HG03060 (cell line): Measurements from ENCODE around the gene TMEM18.
"Not testable (repeated sequence)": the region's sequence is repeated elsewhere in the genome, so short reads cannot be mapped to it uniquely, and the experiment has no call there.

Experiments
- ATAC-seq: cut with Tn5 transposase; IDR thresholded peaks from one replicate; pipeline ENCODE4 v1.9.1; 2021; ENCODE audit warnings: low read depth, moderate number of reproducible peaks; ENCODE audit not compliant: unreplicated experiment

Gene TMEM18

DNA sequence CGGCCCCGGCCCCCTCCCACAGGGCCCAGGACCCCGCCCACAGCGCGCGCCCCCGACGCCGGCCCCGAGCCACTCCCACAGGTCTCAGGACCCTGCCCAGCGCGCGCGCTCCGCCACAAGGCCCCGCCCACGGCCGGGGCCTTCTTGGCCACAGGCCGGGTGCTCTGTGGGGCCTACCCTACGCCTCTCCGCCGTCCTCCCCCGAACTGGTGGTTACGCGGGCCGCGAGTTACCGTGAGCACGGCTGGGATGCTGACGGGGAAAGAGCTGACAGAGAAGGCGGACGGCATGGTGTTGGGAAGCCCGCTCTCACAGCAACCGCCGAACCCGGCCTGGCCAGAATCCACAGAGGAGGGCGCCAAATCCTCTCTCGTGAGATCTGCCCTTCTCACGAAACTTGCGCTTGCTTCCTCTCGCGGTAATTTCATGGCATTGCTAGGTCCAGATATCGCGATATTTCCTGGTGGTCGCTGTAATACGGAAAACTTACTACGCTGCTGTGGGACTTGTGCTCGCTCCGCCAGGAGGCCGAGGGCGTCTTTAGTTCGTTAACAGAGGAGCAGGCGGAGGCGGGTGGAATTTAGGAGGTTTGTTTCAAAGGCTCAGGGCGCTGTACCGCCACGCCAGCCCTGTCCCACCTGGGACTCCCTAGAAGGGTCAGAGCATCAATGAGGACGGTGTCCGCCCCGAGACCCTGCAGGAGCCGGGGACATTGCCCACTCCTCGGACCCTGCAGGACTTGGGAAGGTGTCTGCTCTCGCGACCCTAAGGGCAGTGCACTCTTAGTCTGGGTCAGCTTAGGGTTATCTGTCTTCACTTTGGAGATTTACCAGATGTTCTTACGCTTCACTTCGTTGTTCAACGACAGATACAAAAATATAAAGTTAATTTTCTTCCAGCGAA lies at the start of gene TMEM18:
Gene TMEM18, minus strand, starts transcription at position 351 of the 903 bp plus-strand sequence. Its CDS starts 61 bp downstream, at position 290.
- peak; percentile 54 for ATAC-seq

DNA sequence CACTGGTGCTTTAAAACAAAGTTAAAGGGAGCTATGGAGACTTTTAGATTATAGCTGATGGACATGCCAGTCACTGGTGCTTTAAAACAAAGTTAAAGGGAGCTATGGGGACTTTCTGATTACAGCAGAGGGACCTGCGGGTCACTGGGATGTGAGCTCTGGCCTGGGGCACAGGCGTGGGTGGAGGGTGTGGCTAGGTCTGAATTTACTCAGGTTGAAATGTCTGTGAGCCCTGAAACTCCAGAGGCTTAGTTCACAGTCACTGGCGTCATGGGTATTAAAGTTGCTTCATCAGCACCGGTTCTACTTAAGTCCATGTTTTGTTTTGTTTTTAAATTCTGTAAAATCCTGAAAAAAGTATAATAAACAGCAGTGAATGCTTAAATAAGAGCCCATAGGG lies 49.0 kb upstream of the TMEM18 start:
- ATAC-seq, result peak; percentile 66

DNA sequence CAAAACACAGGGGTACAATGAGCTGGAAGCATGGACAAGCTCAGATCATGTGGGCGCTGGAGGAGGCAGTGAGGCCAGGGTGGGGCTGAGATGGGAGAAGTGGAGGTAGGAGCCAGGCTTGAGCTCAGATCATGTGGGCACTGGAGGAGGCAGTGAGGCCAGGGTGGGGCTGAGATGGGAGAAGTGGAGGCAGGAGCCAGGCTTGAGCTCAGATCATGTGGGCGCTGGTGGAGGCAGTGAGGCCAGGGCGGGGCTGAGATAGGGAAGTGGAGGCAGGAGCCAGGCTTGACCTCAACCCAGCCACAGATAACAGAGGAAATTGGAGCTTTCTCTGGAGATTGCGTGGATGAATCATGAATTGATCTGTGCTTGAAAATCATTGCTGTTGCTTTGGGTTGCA lies 48.3 kb upstream of the TMEM18 start:
- ATAC-seq, result no peak

DNA sequence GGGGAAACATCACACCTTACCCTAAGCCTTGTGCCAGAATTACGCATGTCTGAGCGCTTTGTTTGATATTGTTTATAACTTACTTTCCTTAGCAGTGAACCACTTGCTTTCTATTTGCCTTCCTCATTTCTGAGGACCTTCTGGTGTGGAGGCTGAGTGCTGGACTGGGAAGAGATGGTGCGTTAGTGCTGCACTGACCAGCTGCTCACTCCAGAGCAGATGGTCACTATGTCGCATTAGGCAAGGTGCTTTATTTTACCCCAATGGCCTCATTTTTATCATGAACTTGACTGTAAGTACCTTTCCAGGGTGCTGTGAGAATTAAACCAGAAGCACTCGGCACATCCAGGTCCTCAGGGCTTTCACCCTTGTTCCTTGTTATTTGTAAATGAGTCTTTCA lies 46.6 kb upstream of the TMEM18 start:
- no peak for ATAC-seq

- no peak for ATAC-seq
Observed at GRCh38 chr2:720842-721241, 43.6 kb upstream of the TMEM18 start.

GRCh38 chr2:719734-720133 lies 42.5 kb upstream of the TMEM18 start:
- ATAC-seq, result no peak

GRCh38 chr2:719191-719590 lies 42.0 kb upstream of the TMEM18 start:
- ATAC-seq, result no peak

GRCh38 chr2:717661-718060 lies 40.5 kb upstream of the TMEM18 start:
- no peak for ATAC-seq

DNA sequence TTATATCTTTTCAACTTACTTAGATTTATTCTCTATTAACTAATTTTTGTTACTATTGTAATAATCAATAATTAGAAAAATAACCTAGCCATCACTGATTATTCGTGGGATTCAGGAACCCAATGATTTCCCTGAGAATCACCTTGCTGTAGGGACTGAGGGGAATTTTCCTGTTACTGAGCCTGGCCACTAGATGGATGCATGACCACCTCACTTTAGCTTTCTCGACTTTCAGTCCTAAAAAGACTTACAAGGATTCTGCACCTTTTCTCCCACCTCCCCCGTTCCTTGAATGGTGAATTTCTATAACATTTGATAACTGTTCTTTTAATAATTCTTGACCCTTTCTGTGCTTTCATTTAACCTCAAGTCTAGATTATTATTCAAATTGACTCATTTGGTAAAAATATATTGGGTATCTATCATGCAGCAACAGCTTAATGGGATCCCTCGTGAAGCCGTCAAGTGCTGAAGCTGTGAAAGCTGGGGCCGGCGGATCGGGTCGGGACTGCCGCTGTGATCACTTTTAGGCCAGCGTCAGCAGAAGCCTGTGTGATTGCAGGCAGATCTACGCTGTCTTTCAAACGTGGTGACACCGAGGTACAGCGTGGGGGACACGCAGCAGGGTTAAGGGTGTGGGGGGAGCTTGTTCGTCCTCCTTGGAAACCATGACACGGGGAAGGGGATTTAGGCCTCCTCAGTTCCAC lies 38.8 kb upstream of the TMEM18 start:
- no peak for ATAC-seq

DNA sequence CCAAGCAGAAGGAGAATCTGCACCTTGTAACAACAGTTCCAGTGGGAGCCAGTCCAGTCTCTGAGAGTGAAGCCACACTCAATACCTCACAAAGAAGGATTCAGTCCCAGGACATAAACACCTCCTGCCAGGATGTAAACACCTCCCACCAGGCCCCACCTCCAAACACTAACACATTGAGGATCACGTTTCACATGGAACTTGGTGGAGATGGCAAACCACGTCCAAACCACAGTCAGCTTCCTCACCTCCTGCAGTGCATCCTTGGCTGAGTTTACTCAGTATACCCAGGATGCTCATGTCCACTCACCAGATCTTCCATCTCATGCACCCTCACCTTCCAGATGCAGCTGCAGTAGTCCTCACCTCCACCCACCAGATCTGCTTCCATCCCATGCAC lies 37.8 kb upstream of the TMEM18 start:
- ATAC-seq, result no peak

- peak; percentile 99 for ATAC-seq
Observed at GRCh38 chr2:714005-714741, 37.0 kb upstream of the TMEM18 start.

DNA sequence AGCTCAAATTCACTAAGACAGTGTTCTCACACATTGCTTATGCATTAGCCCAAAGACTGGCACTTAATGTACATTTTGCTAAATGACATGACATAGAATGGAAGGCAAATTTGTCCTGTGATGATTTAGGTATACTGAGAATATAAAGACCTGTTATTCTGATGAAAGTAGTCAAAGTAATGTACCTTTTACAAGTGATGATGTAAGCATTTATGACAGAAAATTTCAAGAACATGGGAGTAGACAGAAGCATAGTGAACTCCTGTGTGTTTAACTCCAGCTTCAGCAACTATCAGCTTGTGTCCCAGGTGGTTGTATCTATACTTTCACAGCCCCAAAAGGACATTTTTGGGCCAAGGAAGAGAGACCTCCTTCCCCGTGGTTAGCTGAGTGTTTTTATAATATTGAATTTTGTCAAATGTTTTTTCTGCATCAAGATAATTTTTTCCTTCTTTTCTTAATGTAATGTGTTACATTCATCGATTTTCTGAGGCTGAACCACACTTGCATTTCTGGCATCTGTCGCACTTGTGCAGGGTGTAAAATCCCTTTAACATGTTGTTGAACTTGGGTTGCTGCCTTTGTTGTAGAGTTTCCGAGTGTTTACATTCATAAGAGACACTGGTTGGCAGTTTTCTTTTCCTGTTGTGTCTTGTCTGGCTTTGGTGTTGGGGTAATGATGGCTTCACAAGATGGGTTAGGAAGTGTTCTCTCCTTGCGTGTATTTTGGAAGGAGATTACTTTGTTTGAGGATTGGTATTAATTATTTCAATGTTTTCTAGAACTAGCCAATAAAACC lies 33.9 kb upstream of the TMEM18 start:
- ATAC-seq, result no peak

DNA sequence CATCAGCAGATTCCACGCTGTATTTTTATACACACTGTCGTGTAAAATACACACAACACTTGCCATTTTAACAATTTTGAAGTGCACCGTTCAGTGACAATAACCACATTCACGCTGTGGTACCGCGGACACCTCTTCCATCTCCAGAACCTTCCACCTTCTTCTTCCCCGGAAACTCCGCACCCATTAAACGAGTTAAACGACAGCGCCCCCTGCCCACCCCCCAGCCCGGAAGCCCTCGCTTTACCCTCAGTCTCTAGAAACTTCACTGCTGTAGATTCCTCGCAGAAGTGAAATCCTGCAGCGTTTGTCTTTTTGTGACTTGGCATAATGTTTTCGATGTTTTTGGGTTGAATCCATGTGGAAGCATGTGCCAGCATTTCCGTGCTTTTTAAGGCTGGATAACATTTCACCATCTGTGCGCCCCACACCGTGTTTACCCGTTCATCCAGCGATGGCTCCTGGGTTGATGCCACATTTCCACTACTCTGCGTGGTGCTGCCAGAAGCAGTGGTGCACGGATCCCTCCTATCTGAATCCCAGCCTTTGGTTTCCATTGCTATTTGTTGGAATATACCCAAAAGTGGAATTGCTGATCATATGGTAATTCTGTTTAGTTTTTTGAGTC lies 32.0 kb upstream of the TMEM18 start:
- no peak for ATAC-seq

DNA sequence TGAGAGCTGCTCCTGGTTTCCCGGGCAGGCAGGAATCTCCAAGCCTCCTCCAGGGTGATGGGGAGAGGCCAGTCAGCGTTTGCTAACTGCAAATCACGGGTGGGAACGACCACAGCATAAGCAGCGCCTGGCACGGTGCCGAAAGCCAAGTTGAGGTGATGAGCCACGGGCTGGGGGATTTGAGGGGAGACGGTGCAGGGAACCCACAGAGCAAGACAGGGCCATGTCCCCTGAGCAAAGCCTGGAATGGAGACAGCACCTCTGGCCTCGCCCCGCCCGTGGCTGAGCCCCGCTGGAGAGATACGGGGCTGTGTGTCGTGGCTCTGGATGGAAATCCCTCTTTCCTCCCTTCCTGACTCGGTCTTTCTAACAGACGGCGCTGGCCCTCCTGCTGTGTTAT lies 31.5 kb upstream of the TMEM18 start:
- no peak for ATAC-seq

DNA sequence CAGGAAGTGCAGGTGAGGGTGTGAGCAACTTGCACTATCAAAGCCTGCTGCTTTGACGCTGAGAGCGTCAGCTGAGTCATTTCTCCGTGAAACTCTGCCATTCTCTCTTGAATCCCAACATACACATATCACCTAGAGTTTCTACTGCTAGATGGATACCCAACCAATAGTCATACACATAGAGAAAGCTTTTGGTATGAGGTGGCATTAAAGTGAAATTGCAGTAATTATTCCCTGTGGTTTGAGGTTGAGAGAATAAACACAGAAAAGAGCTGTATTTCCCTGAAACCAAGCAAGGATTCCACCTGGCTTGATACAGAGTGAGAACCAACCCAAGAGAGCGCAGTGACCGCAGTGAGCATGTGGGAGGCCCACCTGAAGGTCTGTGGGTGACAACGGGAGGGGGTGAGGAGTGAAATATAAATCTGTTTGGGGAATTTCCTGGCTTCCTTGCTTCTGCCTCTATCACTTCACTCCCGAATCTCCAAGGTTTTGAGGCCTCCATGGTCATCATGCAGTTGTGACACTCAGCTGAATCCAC lies 28.8 kb upstream of the TMEM18 start:
- ATAC-seq, result peak; percentile 92

DNA sequence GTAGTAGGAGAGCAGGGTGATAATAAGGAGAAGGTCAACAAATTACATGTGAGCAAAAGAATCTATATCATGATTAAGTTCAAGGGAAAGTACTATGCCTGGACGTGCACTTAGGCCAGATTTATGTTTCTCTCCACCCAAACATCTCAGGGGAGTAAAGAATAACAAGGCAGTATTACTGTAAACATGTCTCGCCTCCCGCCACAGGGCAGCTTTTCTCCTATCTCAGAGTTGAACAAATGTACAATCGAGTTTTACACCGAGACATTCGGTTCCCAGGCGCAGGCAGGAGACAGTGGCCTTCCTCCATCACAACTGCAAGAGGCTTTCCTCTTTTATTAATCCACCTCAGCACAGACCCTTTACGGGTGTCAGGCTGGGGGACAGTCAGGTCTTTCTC lies 25.6 kb upstream of the TMEM18 start:
- not testable (repeated sequence) for ATAC-seq

GRCh38 chr2:696999-697627 lies 19.9 kb upstream of the TMEM18 start:
- no peak for ATAC-seq

DNA sequence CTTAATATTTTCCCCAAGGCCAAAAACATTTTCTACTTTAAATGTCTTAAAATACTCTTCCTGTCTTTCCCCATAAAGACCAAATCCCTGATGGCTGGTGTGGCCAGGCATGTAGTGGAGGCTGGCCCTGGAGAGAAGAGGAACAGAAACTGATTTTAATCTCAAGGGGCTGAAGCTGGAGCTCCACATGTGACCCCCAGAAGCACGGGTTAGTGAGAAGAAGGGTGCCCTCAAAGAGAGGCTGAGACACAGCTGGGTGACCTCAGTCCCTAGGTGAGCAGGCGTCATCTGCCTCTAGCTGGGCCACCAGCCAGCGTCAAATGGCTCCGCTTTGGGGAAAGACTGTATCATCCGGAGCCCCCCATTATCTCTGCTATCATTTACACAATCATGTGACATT lies 19.3 kb upstream of the TMEM18 start:
- ATAC-seq, result peak; percentile 99

DNA sequence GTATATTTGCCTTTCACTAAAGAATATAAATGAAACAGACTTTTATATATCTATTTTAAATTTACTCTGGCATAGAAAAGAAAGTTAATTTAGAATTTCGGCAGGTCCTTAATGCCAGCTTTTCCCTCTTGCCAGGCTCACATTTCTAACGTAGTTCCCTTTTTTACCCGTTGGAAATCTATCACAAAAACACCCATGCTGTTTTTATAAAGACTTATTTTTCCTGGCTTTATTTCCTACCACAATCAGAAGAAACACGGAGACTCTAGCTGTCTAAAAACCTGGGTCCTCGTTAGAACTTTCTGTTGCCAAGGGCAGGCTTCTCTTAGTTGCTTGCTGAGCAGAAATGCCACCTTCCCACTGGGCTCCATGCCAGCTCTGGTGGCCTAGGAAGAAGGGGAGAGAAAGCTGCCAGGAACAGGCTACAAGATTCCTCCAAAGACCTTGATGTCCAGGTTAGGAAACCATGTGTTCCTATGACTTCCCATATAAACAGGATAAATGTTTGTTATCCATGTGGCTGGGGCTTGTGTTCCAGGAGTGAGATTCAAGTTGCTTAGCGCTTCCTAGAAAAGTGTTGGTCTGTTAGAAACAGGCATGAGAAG lies 17.8 kb upstream of the TMEM18 start:
- ATAC-seq, result no peak
